ENCODE measurements around the gene PDXDC1. TPM values are rescaled to one million over a fixed set of nuclear protein-coding genes. Genes with fewer than 3 reads are reported as not detected.
A peak's percentile ranks its signal among the peaks of the same experiment; 100 is the strongest.
"Not testable (repeated sequence)": the region's sequence is repeated elsewhere in the genome, so short reads cannot be mapped to it uniquely, and the experiment has no call there.

The PDXDC1 gene
- total and polyA plus RNA-seq, 8 donors = 51.5 to 82.8 (median 72.8) TPM

DNA sequence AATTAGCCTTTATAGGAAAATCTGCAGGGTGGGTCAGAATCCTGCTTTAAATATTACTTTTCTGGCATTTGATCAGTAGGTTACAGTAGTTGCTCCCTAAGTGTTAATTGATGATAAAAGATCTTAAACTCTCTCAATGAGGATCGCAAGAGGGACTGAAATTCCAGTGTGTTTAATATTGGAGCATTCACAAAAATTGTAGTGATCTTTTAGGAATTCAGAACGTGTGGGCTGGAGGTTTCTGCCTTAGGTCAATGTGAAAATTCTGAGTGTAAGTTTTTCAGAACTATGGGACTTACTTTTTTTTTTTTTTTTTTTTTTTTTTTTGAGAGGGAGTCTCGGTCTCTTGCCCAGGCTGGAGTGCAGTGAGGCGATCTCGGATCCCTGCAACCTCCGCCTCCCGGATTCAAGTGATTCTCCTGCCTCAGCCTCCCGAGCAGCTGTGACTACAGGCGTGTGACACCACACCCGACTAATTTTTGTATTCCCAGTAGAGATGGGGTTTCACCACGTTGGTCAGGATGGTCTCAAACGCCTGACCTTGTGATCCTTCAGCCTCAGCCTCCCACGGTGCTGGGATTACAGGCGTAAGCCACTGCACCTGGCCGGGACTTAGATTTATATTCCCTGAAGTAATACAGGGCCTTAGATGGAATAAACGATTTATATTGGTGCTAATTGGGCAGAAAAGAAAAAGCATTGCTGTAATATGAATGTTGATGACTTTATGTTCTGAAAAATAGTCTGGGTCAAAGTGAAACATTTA lies 2.3 kb downstream of the PDXDC1 start:
- WGBS, 2 donors = 61 to 67% methylated on average over 13 to 14 of the region's 16 CpGs
- peaks cover 32 to 48% (median 41%) of the 10 kb centered on the region in 3 donors for H3K4me1 ChIP-seq
- H3K27me3 ChIP-seq; DNase-seq; H3K36me3 ChIP-seq; ATAC-seq; H3K27ac ChIP-seq; H3K9me3 ChIP-seq; FAIRE-seq; intact Hi-C loops (cut with DNase I); H3K4me3 ChIP-seq: not testable (repeated sequence)

DNA sequence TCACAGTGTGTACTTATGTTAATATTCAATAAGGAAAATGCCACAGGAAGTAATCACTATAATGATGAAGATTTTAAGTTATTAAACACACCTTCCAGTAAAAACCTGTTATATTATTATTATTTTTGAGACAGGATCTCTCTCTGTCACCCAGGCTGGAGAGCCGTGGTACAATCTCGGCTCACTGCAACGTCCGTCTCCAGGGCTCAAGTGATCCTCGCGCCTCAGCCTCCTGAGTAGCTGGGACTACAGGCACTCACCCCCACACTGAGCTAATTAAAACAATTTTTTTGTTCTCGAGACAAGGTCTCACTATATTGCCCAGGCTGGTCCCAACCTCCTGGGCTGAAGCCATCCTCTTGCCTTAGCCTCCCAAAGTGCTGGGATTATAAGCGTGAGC lies 3.5 kb downstream of the PDXDC1 start:
- ATAC-seq; H3K4me3 ChIP-seq; DNase-seq; FAIRE-seq; intact Hi-C loops (cut with DNase I); H3K9me3 ChIP-seq; H3K36me3 ChIP-seq; H3K27me3 ChIP-seq: not testable (repeated sequence)
- 80 to 82% methylated on average over 8 of the region's 8 CpGs for WGBS, 2 donors
- peaks cover 35 to 55% (median 48%) of the 10 kb centered on the region in 3 donors for H3K4me1 ChIP-seq
- H3K27ac ChIP-seq = peak overlapping the region in 2 of 4 donors; percentile 5 to 24

DNA sequence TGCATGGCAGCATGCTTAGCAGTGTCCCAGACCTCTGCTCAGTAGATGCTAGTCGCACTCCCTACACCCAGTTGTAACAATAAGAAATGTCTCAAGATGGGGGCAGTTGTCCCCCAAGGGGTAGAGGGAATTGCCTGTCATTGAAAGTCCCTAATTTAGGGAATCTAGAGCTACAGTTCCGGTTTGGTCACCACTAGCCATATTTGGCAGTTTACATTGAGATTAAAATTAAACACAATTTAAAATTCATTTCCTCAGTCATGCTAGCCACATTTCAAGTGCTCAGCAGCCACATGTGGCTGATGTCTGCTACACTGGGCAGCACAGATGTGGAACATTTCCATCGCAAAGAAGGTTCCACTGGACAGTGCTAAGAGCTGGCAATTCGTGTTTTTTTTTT lies 4.1 kb downstream of the PDXDC1 start:
- peak overlapping the region; percentile 5 to 60 (median 32) for H3K27ac ChIP-seq
- intact Hi-C loops (cut with DNase I); H3K9me3 ChIP-seq; ATAC-seq; H3K36me3 ChIP-seq; FAIRE-seq; H3K27me3 ChIP-seq; H3K4me3 ChIP-seq; DNase-seq: not testable (repeated sequence)
- H3K4me1 ChIP-seq = peaks cover 35 to 52% (median 46%) of the 10 kb centered on the region in 3 donors
- 53 to 57% methylated on average over 4 of the region's 4 CpGs for WGBS, 2 donors

DNA sequence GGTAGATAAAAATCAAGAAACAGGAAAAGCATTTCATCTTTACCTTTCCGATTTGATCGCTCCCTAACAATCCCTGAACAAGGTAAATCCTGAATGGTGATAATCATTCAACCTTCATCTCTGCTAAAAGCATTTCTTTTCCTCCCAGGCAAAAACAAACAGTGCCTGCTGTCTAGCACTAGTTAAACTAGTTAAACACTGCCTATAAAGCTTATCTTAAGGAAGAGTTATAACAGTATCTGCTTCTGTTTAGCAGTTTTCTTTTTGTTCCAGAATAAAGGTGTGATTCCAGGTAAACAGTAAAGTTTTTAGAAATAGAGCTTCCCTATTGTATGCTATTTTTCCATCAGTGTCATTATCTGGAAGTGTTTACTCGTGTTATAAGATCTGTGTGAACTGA lies 6.4 kb downstream of the PDXDC1 start:
- intact Hi-C loops (cut with DNase I); DNase-seq; H3K4me3 ChIP-seq; FAIRE-seq; H3K27me3 ChIP-seq; H3K36me3 ChIP-seq; H3K9me3 ChIP-seq: not testable (repeated sequence)
- WGBS, 2 donors = 20 to 27% methylated on average over 3 of the region's 3 CpGs
- peak in 2 of 4 donors; percentile 2 to 17 for ATAC-seq
- peaks cover 36 to 54% (median 42%) of the 10 kb centered on the region in 3 donors for H3K4me1 ChIP-seq
- peak overlapping the region in 1 of 4 donors; percentile 50 for H3K27ac ChIP-seq

DNA sequence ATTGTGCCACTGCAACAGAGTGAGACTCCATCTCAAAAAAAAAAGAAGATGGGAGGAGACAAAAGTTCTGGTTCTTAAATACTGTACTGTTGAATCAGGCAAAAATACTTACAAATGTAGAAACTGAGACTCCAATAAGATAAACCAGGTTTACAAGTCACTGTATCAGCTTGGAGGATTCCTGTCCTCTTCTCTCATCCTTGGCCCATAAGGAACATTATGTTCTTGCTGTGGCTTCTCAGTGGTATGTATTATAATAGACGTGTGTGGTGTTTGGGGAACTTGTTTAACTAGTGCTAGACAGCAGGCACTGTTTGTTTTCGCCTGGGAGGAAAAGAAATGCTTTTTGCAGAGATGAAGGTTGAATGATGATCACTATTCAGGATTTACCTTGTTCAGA lies 7.7 kb downstream of the PDXDC1 start:
- H3K27me3 ChIP-seq; H3K9me3 ChIP-seq; intact Hi-C loops (cut with DNase I); H3K4me3 ChIP-seq; FAIRE-seq; DNase-seq; H3K36me3 ChIP-seq: not testable (repeated sequence)
- Histone ChIP-seq H3K27ac (peak overlapping the region in 2 of 4 donors; percentile 41 to 46), H3K4me1 (peaks cover 44 to 57% (median 47%) of the 10 kb centered on the region in 3 donors)
- peak; percentile 8 to 54 (median 22) for ATAC-seq
- 0 to 11% methylated on average over 1 of the region's 2 CpGs for WGBS, 2 donors

DNA sequence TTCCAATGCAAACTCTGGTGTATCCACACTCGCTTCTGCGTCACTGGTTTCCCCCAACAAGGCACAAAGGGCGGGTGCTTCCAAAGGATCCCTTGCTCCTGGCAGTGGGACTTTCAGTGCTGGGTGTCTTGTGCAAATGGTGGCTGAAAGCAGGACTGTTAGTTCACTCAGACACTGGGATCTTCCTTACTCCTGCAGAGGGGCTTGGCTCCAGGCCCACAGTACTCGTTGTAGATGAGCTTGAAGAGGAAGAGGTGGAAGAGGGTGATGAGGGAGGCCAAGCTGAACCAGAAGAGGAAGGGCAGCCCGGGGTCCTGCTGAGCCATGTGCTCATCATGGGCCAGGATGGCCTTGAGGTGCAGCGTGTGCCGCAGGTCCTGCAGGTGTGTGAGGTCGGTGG lies 13.3 kb downstream of the PDXDC1 start:
- H3K9me3 ChIP-seq; H3K4me3 ChIP-seq; H3K27ac ChIP-seq; H3K27me3 ChIP-seq; FAIRE-seq; intact Hi-C loops (cut with DNase I); DNase-seq; H3K36me3 ChIP-seq: not testable (repeated sequence)
- 66 to 75% methylated on average over 8 of the region's 8 CpGs for WGBS, 2 donors
- H3K4me1 ChIP-seq = peaks cover 6 to 15% (median 9%) of the 10 kb centered on the region in 3 donors
- peak in 3 of 4 donors; percentile 12 to 33 (median 12) for ATAC-seq

DNA sequence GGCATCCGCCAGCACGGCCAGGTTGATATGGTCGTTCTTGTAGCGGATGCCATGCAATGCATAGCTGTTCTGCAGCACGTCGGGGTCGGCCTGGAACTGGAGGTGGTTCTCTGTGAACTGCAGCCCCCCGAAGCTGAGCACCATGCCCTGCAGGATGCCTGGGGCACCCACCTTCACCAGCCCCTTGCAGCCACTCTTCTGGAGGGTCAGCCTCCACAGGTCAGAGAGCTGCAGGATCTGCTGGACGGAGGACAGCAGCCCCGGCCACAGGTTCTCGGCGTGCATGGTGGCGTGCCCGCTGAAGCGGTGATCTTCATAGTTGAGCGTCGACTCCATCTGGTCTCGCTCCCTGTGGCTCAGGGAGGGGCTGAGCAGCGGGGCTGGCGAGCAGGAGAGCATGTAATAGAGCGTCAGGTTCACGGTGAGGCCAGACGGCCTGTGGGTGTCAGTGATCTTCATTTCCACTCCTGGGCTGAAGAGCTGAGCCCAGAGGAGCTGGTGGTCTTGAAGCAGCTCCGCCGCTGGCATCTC lies 13.9 kb downstream of the PDXDC1 start:
- H3K36me3 ChIP-seq; intact Hi-C loops (cut with DNase I); FAIRE-seq; H3K27ac ChIP-seq; H3K27me3 ChIP-seq; H3K9me3 ChIP-seq; H3K4me3 ChIP-seq: not testable (repeated sequence)
- DNase-seq (peak in 2 of 6 donors; percentile 33 to 83), ATAC-seq (peak; percentile 12 to 72 (median 43))
- 90% methylated on average over 25 of the region's 25 CpGs for WGBS, 2 donors
- H3K4me1 ChIP-seq = peaks cover 5 to 15% (median 9%) of the 10 kb centered on the region in 3 donors

DNA sequence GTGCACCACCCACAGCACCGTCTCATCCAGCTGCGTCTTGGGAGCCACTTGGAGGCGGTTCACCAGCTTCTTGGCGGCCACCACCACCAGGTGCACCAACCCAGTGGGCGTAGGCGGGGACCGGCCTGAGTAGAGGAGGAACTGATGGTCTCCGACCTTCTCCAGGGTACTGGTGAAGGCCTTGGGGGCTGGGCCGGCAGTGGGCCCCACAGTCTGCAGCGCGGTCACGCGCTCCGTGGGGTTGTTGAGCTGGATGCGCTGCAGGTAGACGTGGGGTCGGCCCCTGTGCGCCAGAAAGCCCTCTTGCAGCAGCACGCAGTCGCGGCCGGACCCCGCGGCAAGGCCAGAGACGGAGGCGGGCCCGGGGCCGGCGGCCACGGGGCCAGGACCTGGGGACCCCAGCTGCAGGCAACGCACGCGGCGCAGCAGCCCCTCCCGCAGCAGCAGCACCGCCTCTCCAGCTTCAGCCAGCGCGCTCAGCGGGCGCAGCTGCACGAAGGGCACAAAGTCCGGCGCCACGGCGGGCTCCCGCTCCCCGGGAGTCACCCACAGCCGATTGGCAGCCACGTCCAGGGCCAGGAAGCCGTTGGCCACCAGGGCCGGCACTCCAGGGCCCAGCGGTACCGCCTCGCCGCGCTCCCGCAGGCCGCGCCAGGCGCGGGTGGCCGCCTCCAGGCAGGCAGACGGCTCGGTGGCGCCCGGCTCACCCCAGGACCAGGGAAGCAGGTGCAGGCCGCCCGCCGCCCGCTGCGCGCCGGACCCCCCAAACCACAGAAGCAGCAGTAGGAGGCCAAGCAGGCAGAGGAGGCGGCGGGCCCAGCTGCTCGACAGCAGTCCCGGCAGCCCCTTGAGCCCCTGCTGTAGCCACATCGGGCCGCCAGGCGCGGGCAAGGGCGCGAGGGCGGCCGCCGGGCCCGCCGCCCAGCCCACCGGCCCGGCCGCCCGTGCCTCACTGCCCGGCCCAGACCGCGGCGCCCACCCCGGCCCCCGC lies 14.8 kb downstream of the PDXDC1 start:
- peaks cover 5 to 15% (median 9%) of the 10 kb centered on the region in 3 donors for H3K4me1 ChIP-seq
- H3K4me3 ChIP-seq; FAIRE-seq; H3K9me3 ChIP-seq; H3K36me3 ChIP-seq; H3K27me3 ChIP-seq; intact Hi-C loops (cut with DNase I); H3K27ac ChIP-seq: not testable (repeated sequence)
- DNase-seq (peak in 2 of 6 donors; percentile 55 to 80), ATAC-seq (peak in 3 of 4 donors; percentile 17 to 35 (median 33))
- 89% methylated on average over 73 to 91 of the region's 98 CpGs for WGBS, 2 donors

DNA sequence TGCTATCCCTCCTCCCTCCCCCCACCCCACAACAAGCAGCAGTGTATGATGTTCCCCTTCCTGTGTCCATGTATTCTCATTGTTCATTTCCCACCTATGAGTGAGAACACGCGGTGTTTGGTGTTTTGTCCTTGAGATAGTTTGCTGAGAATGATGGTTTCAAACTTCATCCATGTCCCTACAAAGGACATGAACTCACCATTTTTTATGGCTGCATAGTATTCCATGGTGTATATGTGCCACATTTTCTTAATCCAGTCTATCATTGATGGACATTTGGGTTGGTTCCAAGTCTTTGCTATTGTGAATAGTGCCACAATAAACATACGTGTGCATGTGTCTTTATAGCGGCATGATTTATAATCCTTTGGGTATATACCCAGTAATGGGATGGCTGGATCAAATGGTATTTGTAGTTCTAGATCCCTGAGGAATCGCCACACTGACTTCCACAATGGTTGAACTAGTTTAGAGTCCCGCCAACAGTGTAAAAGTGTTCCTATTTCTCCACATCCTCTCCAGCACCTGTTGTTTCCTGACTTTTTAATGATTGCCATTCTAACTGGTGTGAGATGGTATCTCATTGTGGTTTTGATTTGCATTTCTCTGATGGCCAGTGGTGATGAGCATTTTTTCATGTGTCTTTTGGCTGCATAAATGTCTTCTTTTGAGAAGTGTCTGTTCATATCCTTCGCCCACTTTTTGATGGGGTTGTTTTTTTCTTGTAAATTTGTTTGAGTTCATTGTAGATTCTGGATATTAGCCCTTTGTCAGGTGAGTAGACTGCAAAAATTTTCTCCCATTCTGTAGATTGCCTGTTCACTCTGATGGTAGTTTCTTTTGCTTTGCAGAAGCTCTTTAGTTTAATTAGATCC lies 18.7 kb downstream of the PDXDC1 start:
- H3K4me3 ChIP-seq; ATAC-seq; H3K27ac ChIP-seq; H3K36me3 ChIP-seq; H3K27me3 ChIP-seq; DNase-seq; H3K9me3 ChIP-seq; intact Hi-C loops (cut with DNase I); H3K4me1 ChIP-seq; FAIRE-seq: not testable (repeated sequence)
- WGBS, 2 donors = 93% methylated on average over 6 of the region's 7 CpGs

DNA sequence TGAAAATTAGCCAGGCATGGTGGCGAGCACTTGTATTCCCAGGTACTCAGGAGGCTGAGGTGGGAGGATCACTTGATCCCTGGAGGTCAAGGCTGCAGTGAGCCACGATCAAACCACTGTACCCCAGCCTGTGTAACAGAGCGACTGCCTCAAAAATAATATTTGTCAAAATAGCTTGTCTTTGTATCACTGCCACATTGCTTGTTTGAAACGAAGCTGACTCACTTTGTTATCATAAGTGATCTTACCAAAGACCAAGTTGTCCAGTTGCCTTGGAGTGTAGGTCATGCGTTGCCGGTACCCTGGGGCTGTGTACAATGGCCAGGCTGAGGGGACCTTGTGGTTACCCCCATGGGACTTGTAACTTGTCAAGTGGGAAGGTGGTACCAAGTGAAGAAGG lies 21.9 kb downstream of the PDXDC1 start:
- peak in 2 of 4 donors; percentile 16 to 33 for ATAC-seq
- H3K4me1 ChIP-seq; intact Hi-C loops (cut with DNase I); H3K36me3 ChIP-seq; H3K27ac ChIP-seq; H3K9me3 ChIP-seq; H3K4me3 ChIP-seq; DNase-seq; H3K27me3 ChIP-seq; FAIRE-seq: not testable (repeated sequence)
- WGBS, 2 donors = 79 to 82% methylated on average over 6 of the region's 6 CpGs

DNA sequence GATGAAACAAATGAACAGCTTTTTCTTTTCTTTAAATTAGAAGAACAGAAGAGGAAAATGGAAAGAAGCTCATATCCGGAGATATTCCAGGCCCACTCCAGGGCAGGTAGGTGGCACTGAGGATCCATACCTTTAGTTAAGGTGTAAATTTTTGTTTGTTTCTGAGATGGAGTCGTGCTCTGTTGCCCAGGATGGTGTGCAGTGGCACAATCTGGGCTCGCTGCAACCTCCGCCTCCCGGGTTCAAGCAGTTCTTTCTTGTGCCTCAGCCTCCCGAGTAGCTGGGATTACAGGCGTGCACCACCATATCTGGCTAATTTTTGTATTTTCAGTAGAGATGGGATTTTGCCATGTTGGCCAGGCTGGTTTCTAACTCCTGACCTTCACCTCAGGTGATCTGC lies 23.5 kb downstream of the PDXDC1 start:
- H3K36me3 ChIP-seq; H3K4me1 ChIP-seq; ATAC-seq; H3K27me3 ChIP-seq; FAIRE-seq; H3K27ac ChIP-seq; H3K9me3 ChIP-seq; intact Hi-C loops (cut with DNase I); H3K4me3 ChIP-seq; DNase-seq: not testable (repeated sequence)
- WGBS, 2 donors = 96% methylated on average over 7 of the region's 7 CpGs
